ENCODE measurements around the gene UBE2I.

UBE2I gene

GRCh38 chr16:1343428-1344242, 34.2 kb downstream of the UBE2I start (continued):
- no peak for TF ChIP-seq ZNF549 (tag by site-specific recombination; IDR thresholded peaks at IDR 0.05)
- no peak for TF ChIP-seq GLIS1 (tag by site-specific recombination; IDR thresholded peaks at IDR 0.05)
- TF ChIP-seq, protein P1, sequence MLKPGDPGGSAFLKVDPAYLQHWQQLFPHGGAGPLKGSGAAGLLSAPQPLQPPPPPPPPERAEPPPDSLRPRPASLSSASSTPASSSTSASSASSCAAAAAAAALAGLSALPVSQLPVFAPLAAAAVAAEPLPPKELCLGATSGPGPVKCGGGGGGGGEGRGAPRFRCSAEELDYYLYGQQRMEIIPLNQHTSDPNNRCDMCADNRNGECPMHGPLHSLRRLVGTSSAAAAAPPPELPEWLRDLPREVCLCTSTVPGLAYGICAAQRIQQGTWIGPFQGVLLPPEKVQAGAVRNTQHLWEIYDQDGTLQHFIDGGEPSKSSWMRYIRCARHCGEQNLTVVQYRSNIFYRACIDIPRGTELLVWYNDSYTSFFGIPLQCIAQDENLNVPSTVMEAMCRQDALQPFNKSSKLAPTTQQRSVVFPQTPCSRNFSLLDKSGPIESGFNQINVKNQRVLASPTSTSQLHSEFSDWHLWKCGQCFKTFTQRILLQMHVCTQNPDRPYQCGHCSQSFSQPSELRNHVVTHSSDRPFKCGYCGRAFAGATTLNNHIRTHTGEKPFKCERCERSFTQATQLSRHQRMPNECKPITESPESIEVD (tag by site-specific recombination; IDR thresholded peaks at IDR 0.05), result no peak
- TF ChIP-seq ZNF155 (tag by site-specific recombination; IDR thresholded peaks at IDR 0.05), result no peak
- TF ChIP-seq ZNF335 (tag by site-specific recombination; conservative IDR thresholded peaks at IDR 0.05), result no peak
- TF ChIP-seq ZNF660 (tag by site-specific recombination; IDR thresholded peaks at IDR 0.05), result no peak
- no peak for TF ChIP-seq PRDM1 (tag by site-specific recombination; IDR thresholded peaks at IDR 0.05)
- no peak for TF ChIP-seq ZNF157 (tag by site-specific recombination; IDR thresholded peaks at IDR 0.05)
- TF ChIP-seq OSR2 (tag by site-specific recombination; IDR thresholded peaks at IDR 0.05), result no peak
- no peak for TF ChIP-seq ZNF354C (tag by site-specific recombination; IDR thresholded peaks at IDR 0.05; ENCODE audit: borderline replicate concordance, low read depth)
- TF ChIP-seq ZNF23 (tag by site-specific recombination; IDR thresholded peaks at IDR 0.05; ENCODE audit: borderline replicate concordance), result no peak

- POLR2A ChIA-PET, result no interaction called here
- Histone ChIP-seq H3K27ac (ENCODE audit: extremely low read depth, low read depth, low read length) (no peak overlapping the region), H3K4me3 (ENCODE audit: low read depth, low read length) (no peak overlapping the region), H3K9me3 (ENCODE audit: control insufficient read depth, insufficient read depth, low read depth, low read length) (no peaks in the 10 kb centered on the region), H3K4me1 (ENCODE audit: control insufficient read depth, insufficient read depth, low read length) (peaks cover 4% of the 10 kb centered on the region; the same call in 1 of the 2 replicates), H3K36me3 (ENCODE audit: control insufficient read depth in 2 of 2, insufficient read depth in 1 of 2, low read length in 2 of 2) (peaks cover 0 to 22% of the 10 kb centered on the region in 2 experiments; a peak in 1 of 3 replicates)
- no peak for TF ChIP-seq ZBTB21 (tag by site-specific recombination; IDR thresholded peaks at IDR 0.05)
- TF ChIP-seq ZNF266 (tag by site-specific recombination; IDR thresholded peaks at IDR 0.05; ENCODE audit: low read depth), result no peak
- no peak for TF ChIP-seq ZNF169 (tag by site-specific recombination; IDR thresholded peaks at IDR 0.05)
- TF ChIP-seq BCL6B (tag by site-specific recombination; IDR thresholded peaks at IDR 0.05), result no peak
- TF ChIP-seq ZBTB26 (tag by site-specific recombination; optimal IDR thresholded peaks at IDR 0.05), result no peak
- no peak for TF ChIP-seq ZNF112 (tag by site-specific recombination; IDR thresholded peaks at IDR 0.05)
- TF ChIP-seq SCRT2 (tag by site-specific recombination; IDR thresholded peaks at IDR 0.05), result peak; percentile 61
- CTCF ChIA-PET, result interaction anchor here (1.1 kb wide), 1 partner anchor 19 kb away, joined by 3 read pairs; no protein-coding TSS in a partner anchor
Measured at GRCh38 chr16:1344499-1344898, 35.1 kb downstream of the UBE2I start.

DNA sequence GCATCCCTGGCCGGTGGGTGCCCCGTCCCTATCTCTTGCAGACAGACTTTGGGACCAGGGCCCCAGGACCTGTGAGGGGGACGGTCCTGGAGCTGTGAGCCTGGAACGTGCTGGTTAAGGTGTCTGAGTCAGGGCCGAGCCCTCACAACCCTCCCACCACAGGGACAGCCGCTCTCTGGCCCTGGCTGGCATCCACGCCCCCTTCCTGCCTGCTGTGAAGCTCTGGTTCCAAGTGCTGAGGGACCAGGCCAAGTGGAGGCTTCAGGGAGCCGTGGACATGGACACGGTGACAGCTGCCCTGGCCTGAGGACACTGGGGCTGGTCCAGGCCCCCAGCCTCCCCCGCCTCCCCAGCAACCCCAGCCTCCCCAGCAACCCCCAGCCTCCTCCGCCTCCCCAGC, 35.7 kb downstream of the UBE2I start:
- H3K27ac ChIP-seq (ENCODE audit: extremely low read depth, low read depth, low read length), result no peak overlapping the region
- H3K4me1 ChIP-seq (ENCODE audit: control insufficient read depth, insufficient read depth, low read length), result peaks cover 4% of the 10 kb centered on the region; the same call in 1 of the 2 replicates
- H3K9me3 ChIP-seq (ENCODE audit: control insufficient read depth, insufficient read depth, low read depth, low read length), result no peaks in the 10 kb centered on the region
- ChIA-PET POLR2A (interaction anchor here (0.7 kb wide), 1 partner anchor 81 kb away, joined by 5 read pairs; no protein-coding TSS in a partner anchor), CTCF (no interaction called here)
- no peak overlapping the region for H3K4me3 ChIP-seq (ENCODE audit: low read depth, low read length)
- peaks cover 0 to 28% of the 10 kb centered on the region in 2 experiments; a peak in 1 of 3 replicates for H3K36me3 ChIP-seq (ENCODE audit: control insufficient read depth in 2 of 2, insufficient read depth in 1 of 2, low read length in 2 of 2)
- TF ChIP-seq ZSCAN23 (tag by site-specific recombination; IDR thresholded peaks at IDR 0.05) (no peak), ZNF704 (tag by site-specific recombination; IDR thresholded peaks at IDR 0.05) (no peak), ZFP3 (tag by site-specific recombination; IDR thresholded peaks at IDR 0.05; ENCODE audit: low read depth) (no peak), ZFP41 (tag by site-specific recombination; IDR thresholded peaks at IDR 0.05; ENCODE audit: borderline replicate concordance) (no peak), ZNF518A (tag by site-specific recombination; conservative IDR thresholded peaks at IDR 0.05; ENCODE audit: low read depth) (no peak)

Data from HEK293 (cell line).